Stomach smooth muscle (tissue), 2 donors: ENCODE results near the gene DMAP1.
"Not testable (repeated sequence)": the region's sequence is repeated elsewhere in the genome, so short reads cannot be mapped to it uniquely, and the experiment has no call there.

Experiments
- H3K27ac ChIP-seq: one replicate; pipeline ENCODE4 v1.7.0; 2013; ENCODE audit warnings: mild to moderate bottlenecking, low read length, inconsistent platforms
- H3K27me3 ChIP-seq, 2 donors: one replicate each; pipeline ENCODE4 v1.7.0; 2013; ENCODE audit warnings: low read length in 2 of 2; ENCODE audit not compliant: insufficient read depth in 2 of 2, control insufficient read depth in 1 of 2
- H3K36me3 ChIP-seq, 2 donors: one replicate each; pipeline ENCODE4 v1.7.0; 2013; ENCODE audit warnings: low read length in 2 of 2; ENCODE audit not compliant: control insufficient read depth in 2 of 2, insufficient read depth in 2 of 2
- H3K4me1 ChIP-seq: one replicate; pipeline ENCODE4 v1.7.0; 2013; ENCODE audit warnings: low read length; ENCODE audit not compliant: control insufficient read depth, insufficient read depth
- H3K4me3 ChIP-seq, 2 donors: one replicate each; pipeline ENCODE4 v1.7.0; 2013; ENCODE audit warnings: low read length in 2 of 2
- H3K9ac ChIP-seq, 2 donors: one replicate each; pipeline ENCODE4 v1.7.0; 2013; ENCODE audit warnings: low read length in 2 of 2, mild to moderate bottlenecking in 1 of 2
- H3K9me3 ChIP-seq, 2 donors: one replicate each; pipeline ENCODE4 v1.7.0; 2013; ENCODE audit warnings: low read length in 2 of 2; ENCODE audit not compliant: control insufficient read depth in 2 of 2
- donor health status: healthy.
- donor health status: Pancreatic carcinoma.

The DMAP1 gene

DNA sequence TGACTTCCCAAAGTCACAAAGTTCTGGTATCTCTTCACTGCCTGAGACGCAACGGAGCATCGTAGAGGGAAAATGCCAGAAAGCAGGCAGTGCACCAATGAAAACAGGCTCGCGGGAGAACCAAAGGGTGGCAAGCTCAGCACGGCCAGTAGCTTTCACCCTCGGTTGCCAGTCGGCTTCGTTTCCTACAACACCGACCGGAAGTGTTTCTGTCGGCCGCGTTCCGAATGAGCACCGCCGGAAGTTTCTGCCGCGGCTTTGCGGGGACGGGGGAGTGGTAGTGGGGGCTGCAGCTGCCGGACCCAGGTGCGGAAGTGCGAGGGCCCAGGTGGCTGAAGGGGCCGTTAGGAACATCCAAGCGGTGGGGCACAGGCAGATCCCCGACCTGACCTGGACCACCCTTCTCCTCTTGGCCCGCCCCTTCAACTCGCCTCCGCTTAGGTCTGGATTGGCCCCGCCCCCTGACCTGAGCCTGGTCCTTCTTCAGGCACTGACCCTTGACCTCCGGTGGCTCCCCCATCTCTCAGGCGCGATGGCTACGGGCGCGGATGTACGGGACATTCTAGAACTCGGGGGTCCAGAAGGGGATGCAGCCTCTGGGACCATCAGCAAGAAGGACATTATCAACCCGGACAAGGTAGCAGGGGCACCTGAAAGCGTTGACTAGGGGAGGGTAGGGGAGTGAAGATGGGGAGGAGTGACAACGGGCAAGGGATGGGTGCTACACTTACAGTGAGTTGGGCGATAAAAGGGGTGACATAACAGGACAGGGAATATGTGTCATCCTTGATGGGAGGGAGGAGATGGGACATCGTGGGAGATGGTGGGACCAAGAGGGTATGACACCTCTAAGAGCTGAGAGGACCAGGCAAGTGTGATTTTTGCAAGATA, at the start of gene DMAP1:
TSS of gene DMAP1 (plus strand) at position 250 of the 891 bp plus-strand sequence. CDS start at position 533, 283 bp downstream.
- Histone ChIP-seq H3K27ac (peak within 1 kb of the TSS; percentile 67), H3K4me3 (peak within 1 kb of the TSS; percentile 91 to 98), H3K9ac (peak within 1 kb of the TSS; percentile 83 to 88), H3K9me3 (no peaks in the 10 kb centered on the region), H3K36me3 (peaks cover 6 to 24% of the 10 kb centered on the region in 2 donors), H3K27me3 (no peaks in the 10 kb centered on the region), H3K4me1 (peaks cover 20% of the 10 kb centered on the region)

DNA sequence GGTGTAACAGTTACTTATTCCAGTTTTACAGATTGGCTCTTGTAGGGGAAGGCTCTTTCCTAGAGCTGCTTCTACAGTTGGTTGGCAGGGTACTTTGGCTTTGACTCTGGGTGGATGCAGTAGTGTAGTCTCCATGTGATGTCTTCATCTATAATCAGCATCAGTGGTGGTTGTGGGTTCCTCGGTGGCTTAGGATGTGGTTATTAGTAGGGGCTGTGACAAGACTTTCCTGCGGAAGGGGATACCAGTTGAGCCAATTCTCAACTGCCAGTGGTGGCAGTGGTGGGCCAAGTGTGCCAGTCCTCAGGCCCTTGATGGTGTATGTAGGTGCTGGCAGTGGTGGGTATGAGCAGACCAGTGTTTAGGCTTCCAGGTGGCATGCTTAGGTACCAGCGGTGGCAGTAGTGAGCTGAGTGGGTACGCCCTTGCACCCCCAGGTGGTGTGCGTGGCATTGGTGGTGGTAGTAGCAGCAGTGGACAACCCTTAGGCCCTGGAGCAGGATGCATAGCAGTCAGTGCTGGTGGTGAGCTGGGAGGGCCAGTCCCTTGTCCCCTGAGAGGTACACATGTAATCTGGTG, 44.7 kb upstream of the DMAP1 start:
- peaks cover 3% of the 10 kb centered on the region in 2 donors for H3K27me3 ChIP-seq
- H3K27ac ChIP-seq: no peak overlapping the region
- no peak overlapping the region for H3K4me3 ChIP-seq

GRCh38 chr1:44170281-44170823, 42.9 kb upstream of the DMAP1 start:
- Histone ChIP-seq H3K4me3 (no peak overlapping the region), H3K36me3 (no peaks in the 10 kb centered on the region), H3K27me3 (peaks cover 3% of the 10 kb centered on the region in 2 donors), H3K9ac (no peak overlapping the region), H3K4me1 (no peaks in the 10 kb centered on the region), H3K9me3 (peaks cover 0 to 2% of the 10 kb centered on the region in 2 donors), H3K27ac (no peak overlapping the region)

More for the DNA sequence above, 44.7 kb upstream of the DMAP1 start:
- Histone ChIP-seq H3K36me3 (no peaks in the 10 kb centered on the region), H3K4me1 (no peaks in the 10 kb centered on the region), H3K9me3 (peaks cover 0 to 2% of the 10 kb centered on the region in 2 donors), H3K9ac (no peak overlapping the region)

GRCh38 chr1:44174630-44175029, 38.6 kb upstream of the DMAP1 start:
- Histone ChIP-seq H3K36me3 (no peaks in the 10 kb centered on the region), H3K4me3 (no peak overlapping the region), H3K9ac (no peak overlapping the region), H3K4me1 (no peaks in the 10 kb centered on the region), H3K27me3 (no peaks in the 10 kb centered on the region), H3K9me3 (no peaks in the 10 kb centered on the region), H3K27ac (no peak overlapping the region)

GRCh38 chr1:44200336-44200735, 12.9 kb upstream of the DMAP1 start:
- Histone ChIP-seq H3K9me3 (no peaks in the 10 kb centered on the region), H3K4me1 (no peaks in the 10 kb centered on the region), H3K36me3 (no peaks in the 10 kb centered on the region), H3K27me3 (no peaks in the 10 kb centered on the region), H3K27ac (no peak overlapping the region), H3K9ac (no peak overlapping the region), H3K4me3 (no peak overlapping the region)

GRCh38 chr1:44206545-44206944, 6.7 kb upstream of the DMAP1 start:
- not testable (repeated sequence) for H3K27me3 ChIP-seq, H3K27ac ChIP-seq, H3K9me3 ChIP-seq, H3K4me1 ChIP-seq, H3K36me3 ChIP-seq, H3K4me3 ChIP-seq, H3K9ac ChIP-seq

- Histone ChIP-seq H3K27ac (no peak overlapping the region), H3K9me3 (no peaks in the 10 kb centered on the region), H3K4me3 (no peak overlapping the region), H3K4me1 (peaks cover 6% of the 10 kb centered on the region), H3K36me3 (no peaks in the 10 kb centered on the region), H3K27me3 (no peaks in the 10 kb centered on the region), H3K9ac (no peak overlapping the region)
These were observed 5.0 kb upstream of the DMAP1 start for GRCh38 chr1:44208226-44208625.

DNA sequence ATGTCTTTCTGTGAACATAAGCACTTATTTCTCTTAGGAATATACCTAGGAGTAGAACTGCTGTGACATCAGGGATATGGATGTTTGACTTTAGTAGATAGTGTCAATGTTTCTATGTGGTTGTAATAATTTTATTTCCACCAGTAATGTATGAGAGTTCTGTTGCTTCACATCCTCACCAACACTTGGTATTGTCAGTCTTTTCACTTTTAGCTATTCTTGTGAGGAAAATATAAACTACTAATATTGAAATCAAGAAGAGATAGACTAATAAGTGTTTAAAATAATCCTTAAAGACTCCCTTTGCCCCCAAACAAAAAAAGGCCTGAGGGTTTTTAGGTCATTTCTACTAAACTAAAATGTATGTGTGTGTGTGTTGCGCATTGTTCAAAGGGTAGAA, 2.7 kb upstream of the DMAP1 start:
- H3K9ac ChIP-seq: no peak overlapping the region
- H3K36me3 ChIP-seq: peaks cover 3 to 11% of the 10 kb centered on the region in 2 donors
- no peak overlapping the region for H3K4me3 ChIP-seq
- peaks cover 20% of the 10 kb centered on the region for H3K4me1 ChIP-seq
- H3K27me3 ChIP-seq: no peaks in the 10 kb centered on the region
- no peak overlapping the region for H3K27ac ChIP-seq
- H3K9me3 ChIP-seq: no peaks in the 10 kb centered on the region

GRCh38 chr1:44212355-44213221, 683 bp upstream of the DMAP1 start:
- peak overlapping the region; percentile 91 to 98 for H3K4me3 ChIP-seq
- H3K4me1 ChIP-seq: peaks cover 20% of the 10 kb centered on the region
- peak overlapping the region; percentile 67 for H3K27ac ChIP-seq
- no peaks in the 10 kb centered on the region for H3K27me3 ChIP-seq
- H3K9me3 ChIP-seq: no peaks in the 10 kb centered on the region
- peaks cover 3 to 16% of the 10 kb centered on the region in 2 donors for H3K36me3 ChIP-seq
- H3K9ac ChIP-seq: peak overlapping the region; percentile 83 to 88

GRCh38 chr1:44217809-44218410, 4.6 kb downstream of the DMAP1 start:
- Histone ChIP-seq H3K4me3 (no peak overlapping the region), H3K36me3 (peaks cover 36 to 53% of the 10 kb centered on the region in 2 donors), H3K9me3 (no peaks in the 10 kb centered on the region), H3K4me1 (peaks cover 14% of the 10 kb centered on the region), H3K9ac (no peak overlapping the region), H3K27ac (no peak overlapping the region), H3K27me3 (no peaks in the 10 kb centered on the region)
